Karpas-422 (cell line): ENCODE measurements around the gene MSX1. TPM values are rescaled to one million over a fixed set of nuclear protein-coding genes. Genes with fewer than 3 reads are reported as not detected.

ENCODE experiments used
- total RNA-seq: library from RNA; depleted of rRNA; stranded (reverse); fragments of >200 nt; shearing (Covaris generic); gene quantifications from 2 replicates; pipeline ENCODE4 v1.2.3, GENCODE V29; 2014; ENCODE audit warnings: low replicate concordance; rRNA removed

The MSX1 gene
- total RNA-seq, 1 experiment from 2014 or later = 4.5 TPM

Other genes starting within 250 kb of the MSX1 start
- not detected in 2 replicates for gene CYTL1, start 159.8 kb downstream of the MSX1 start, total RNA-seq
- not detected in 2 replicates for gene STK32B, start 191.8 kb downstream of the MSX1 start, total RNA-seq